Measurements from ENCODE around the gene CDY1.
"Not testable (repeated sequence)": the region's sequence is repeated elsewhere in the genome, so short reads cannot be mapped to it uniquely, and the experiment has no call there.

DNA sequence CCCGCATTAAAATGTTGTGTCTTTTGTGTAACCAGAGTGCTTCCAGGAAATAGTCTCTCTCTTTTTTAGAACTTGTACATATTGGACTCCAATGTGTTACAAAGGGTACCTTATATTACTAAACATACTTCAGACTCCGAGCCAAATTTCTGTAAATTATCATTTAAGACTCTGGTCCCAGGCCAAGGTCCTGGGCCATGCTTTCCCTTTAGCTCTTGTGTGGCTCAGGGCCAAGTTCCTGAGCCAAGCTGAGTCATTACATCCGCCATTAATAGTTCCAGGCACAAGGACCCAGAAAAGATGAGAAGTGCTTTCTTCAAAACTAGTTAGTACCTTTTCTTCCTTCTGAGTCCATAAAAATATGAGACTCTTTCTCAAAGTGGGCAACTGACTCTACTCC is 4.6 kb downstream of the CDY1 start:
- TF ChIP-seq, protein P1, sequence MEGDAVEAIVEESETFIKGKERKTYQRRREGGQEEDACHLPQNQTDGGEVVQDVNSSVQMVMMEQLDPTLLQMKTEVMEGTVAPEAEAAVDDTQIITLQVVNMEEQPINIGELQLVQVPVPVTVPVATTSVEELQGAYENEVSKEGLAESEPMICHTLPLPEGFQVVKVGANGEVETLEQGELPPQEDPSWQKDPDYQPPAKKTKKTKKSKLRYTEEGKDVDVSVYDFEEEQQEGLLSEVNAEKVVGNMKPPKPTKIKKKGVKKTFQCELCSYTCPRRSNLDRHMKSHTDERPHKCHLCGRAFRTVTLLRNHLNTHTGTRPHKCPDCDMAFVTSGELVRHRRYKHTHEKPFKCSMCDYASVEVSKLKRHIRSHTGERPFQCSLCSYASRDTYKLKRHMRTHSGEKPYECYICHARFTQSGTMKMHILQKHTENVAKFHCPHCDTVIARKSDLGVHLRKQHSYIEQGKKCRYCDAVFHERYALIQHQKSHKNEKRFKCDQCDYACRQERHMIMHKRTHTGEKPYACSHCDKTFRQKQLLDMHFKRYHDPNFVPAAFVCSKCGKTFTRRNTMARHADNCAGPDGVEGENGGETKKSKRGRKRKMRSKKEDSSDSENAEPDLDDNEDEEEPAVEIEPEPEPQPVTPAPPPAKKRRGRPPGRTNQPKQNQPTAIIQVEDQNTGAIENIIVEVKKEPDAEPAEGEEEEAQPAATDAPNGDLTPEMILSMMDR (IDR thresholded peaks at IDR 0.05; ENCODE audit: low read depth, low read length) = not testable (repeated sequence)
- TF ChIP-seq POLR2A (IDR thresholded peaks at IDR 0.05; ENCODE audit: extremely low read depth, insufficient read length); MYC (IDR thresholded peaks at IDR 0.05; ENCODE audit: low read depth, low read length): not testable (repeated sequence)

Data from NB4 (cell line).